ENCODE data around the gene ACP7. TPM values are rescaled to one million over a fixed set of nuclear protein-coding genes. Genes with fewer than 3 reads are reported as not detected.

The ACP7 gene
- total RNA-seq, 2 experiments from 2014 or later: not detected

DNA sequence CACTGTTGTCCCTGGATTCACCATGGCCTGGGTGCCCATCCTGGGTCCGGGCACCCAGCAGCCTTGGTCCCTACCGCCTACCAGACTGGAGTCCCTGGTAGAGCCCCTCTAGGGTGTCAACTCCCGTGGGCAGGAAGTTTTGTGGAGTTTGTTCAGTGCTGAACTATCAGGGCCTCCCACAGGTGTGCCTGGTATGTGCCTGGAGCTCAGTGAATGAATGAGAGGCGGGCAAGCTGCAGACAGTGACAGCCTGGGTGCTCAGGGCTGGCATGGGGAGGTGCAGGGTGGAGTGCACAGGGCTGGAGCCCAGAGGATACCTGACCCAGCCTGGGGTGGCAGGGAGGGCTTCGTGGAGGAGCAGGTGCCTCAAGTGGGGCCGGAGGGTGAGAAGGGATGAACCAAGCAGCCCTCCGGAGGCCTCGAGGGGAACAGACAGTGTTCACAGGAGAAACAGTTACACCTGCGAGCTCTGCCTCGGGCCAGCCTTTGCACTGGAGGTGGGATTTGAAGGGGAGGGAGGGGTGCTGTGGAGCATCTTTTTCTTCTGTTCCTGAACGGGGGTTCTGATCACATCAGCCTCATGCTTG is 71.0 kb downstream of the ACP7 start:
- H3K36me3 Mint-ChIP-seq: no peaks in the 10 kb centered on the region
- H3K4me3 Mint-ChIP-seq: no peak overlapping the region
- H3K4me1 Mint-ChIP-seq: peaks cover 9% of the 10 kb centered on the region
- no peak overlapping the region for H3K27ac Mint-ChIP-seq
- DNase-seq: no peak
- no peaks in the 10 kb centered on the region for H3K27me3 Mint-ChIP-seq
- no peaks in the 10 kb centered on the region for H3K9me3 Mint-ChIP-seq

- Mint-ChIP-seq H3K4me3 (no peak overlapping the region), H3K4me1 (peaks cover 14% of the 10 kb centered on the region), H3K27ac (no peak overlapping the region), H3K9me3 (no peaks in the 10 kb centered on the region), H3K27me3 (no peaks in the 10 kb centered on the region), H3K36me3 (no peaks in the 10 kb centered on the region)
- DNase-seq: no peak
These were observed 71.6 kb downstream of the ACP7 start for GRCh38 chr19:39155741-39156140.

- no peak overlapping the region for H3K27ac Mint-ChIP-seq
- no peaks in the 10 kb centered on the region for H3K9me3 Mint-ChIP-seq
- peaks cover 14% of the 10 kb centered on the region for H3K4me1 Mint-ChIP-seq
- DNase-seq: no peak
- H3K4me3 Mint-ChIP-seq: no peak overlapping the region
- H3K27me3 Mint-ChIP-seq: no peaks in the 10 kb centered on the region
- no peaks in the 10 kb centered on the region for H3K36me3 Mint-ChIP-seq
These were observed 72.4 kb downstream of the ACP7 start for GRCh38 chr19:39156326-39157230.

DNA sequence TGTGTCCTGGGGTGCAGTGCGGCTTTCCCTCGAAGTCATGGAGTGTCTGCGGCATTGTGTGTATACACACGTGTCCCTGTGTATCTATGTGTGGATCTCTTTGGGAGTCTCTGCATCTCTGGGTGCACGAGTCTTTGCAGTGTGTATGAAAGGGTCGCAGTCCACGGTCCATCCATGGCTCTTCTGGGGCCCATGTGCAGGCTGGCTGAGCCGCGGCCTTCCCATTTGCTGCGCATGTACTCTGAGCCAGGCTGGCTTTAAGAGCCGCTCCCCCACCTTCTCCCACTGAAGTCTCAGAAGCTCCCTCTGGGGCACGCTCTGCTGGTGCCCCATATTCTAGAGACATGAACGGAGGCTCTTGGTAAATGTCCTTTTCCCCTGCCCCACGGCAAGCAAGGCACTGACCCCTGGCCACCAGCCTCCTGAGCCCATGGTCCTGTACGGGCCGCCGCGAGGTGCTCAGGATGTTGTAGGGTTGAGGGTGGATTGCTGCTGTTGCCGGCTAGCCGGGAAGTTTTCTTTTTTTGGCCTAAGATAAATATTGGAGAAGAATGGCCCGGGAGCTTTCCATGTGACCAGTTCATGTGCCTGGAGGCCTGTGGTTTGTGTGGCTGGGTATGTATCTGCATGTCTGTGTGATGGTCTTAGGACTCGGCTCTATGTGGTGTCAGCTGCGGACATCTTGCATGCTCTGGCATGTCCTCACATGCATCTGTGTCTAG is 73.3 kb downstream of the ACP7 start:
- Mint-ChIP-seq H3K9me3 (no peaks in the 10 kb centered on the region), H3K27me3 (no peaks in the 10 kb centered on the region), H3K36me3 (no peaks in the 10 kb centered on the region), H3K27ac (no peak overlapping the region), H3K4me1 (peaks cover 15% of the 10 kb centered on the region), H3K4me3 (no peak overlapping the region)
- no peak for DNase-seq

- peaks cover 20% of the 10 kb centered on the region for H3K4me1 Mint-ChIP-seq
- no peaks in the 10 kb centered on the region for H3K27me3 Mint-ChIP-seq
- H3K36me3 Mint-ChIP-seq: no peaks in the 10 kb centered on the region
- no peak for DNase-seq
- no peak overlapping the region for H3K4me3 Mint-ChIP-seq
- H3K27ac Mint-ChIP-seq: no peak overlapping the region
- no peaks in the 10 kb centered on the region for H3K9me3 Mint-ChIP-seq
These were observed 73.8 kb downstream of the ACP7 start for GRCh38 chr19:39157997-39158389.

GRCh38 chr19:39158646-39159260 is 74.6 kb downstream of the ACP7 start:
- no peaks in the 10 kb centered on the region for H3K9me3 Mint-ChIP-seq
- no peaks in the 10 kb centered on the region for H3K36me3 Mint-ChIP-seq
- H3K27ac Mint-ChIP-seq: no peak overlapping the region
- peaks cover 24% of the 10 kb centered on the region for H3K4me1 Mint-ChIP-seq
- DNase-seq: no peak
- no peaks in the 10 kb centered on the region for H3K27me3 Mint-ChIP-seq
- no peak overlapping the region for H3K4me3 Mint-ChIP-seq

DNA sequence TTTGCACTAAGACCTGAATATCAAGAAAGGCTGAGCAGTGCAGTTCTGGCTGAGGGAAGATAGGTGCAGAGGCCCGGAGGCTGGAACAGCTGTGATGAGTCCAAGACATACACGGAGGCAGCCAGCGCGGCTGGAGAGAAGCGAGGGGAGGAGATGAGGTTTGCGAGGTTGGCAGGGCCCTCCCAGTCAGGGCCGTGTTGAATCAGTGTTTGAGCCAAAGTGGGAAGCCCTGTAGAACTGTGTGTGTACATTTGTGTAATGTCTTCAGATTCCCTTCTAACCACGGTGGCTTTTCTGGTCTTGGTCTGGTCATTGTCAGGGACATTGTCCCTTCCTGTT is 76.3 kb downstream of the ACP7 start:
- H3K27ac Mint-ChIP-seq: no peak overlapping the region
- H3K4me1 Mint-ChIP-seq: peaks cover 18% of the 10 kb centered on the region
- no peak overlapping the region for H3K4me3 Mint-ChIP-seq

More for the DNA sequence above, 76.3 kb downstream of the ACP7 start:
- Mint-ChIP-seq H3K9me3 (no peaks in the 10 kb centered on the region), H3K27me3 (no peaks in the 10 kb centered on the region), H3K36me3 (no peaks in the 10 kb centered on the region)
- no peak for DNase-seq

Other genes with a start within 250 kb of the ACP7 start
- 100 to 1,000 TPM; 723 to 728 TPM for gene HNRNPL, start 234.4 kb upstream of the ACP7 start, total RNA-seq
- 10 to 100 TPM; 74.0 to 75.0 TPM for gene RINL, start 206.1 kb upstream of the ACP7 start, total RNA-seq
- 10 to 100 TPM; 19.4 to 21.2 TPM for gene SIRT2, start 184.8 kb upstream of the ACP7 start, total RNA-seq
- 10 to 100 TPM; 85.7 to 86.2 TPM for gene NFKBIB, start 184.4 kb upstream of the ACP7 start, total RNA-seq
- gene CCER2, start 172.2 kb upstream of the ACP7 start, total RNA-seq: 1 to 10 TPM in 1 of 2 experiments, under 1 TPM in 1; 0.96 to 1.5 TPM
- 10 to 100 TPM; 39.8 to 43.2 TPM for gene SARS2, start 153.6 kb upstream of the ACP7 start, total RNA-seq
- 100 to 1,000 TPM; 114 to 124 TPM for gene MRPS12, start 153.4 kb upstream of the ACP7 start, total RNA-seq
- gene FBXO17, start 108.6 kb upstream of the ACP7 start, total RNA-seq: not detected
- 1 to 10 TPM; 1.3 to 1.7 TPM for gene FBXO27, start 51.8 kb upstream of the ACP7 start, total RNA-seq
- gene PAK4, start 41.4 kb downstream of the ACP7 start, total RNA-seq: 10 to 100 TPM; 13.2 to 16.2 TPM
- not detected for gene NCCRP1, start 112.6 kb downstream of the ACP7 start, total RNA-seq
- gene SYCN, start 119.9 kb downstream of the ACP7 start, total RNA-seq: not detected
- gene IFNL3, start 160.6 kb downstream of the ACP7 start, total RNA-seq: not detected
- gene IFNL4, start 164.5 kb downstream of the ACP7 start, total RNA-seq: under 1 TPM; 0.14 to 0.25 TPM
- gene IFNL2, start 184.0 kb downstream of the ACP7 start, total RNA-seq: not detected
- not detected for gene IFNL1, start 212.0 kb downstream of the ACP7 start, total RNA-seq
- 1 to 10 TPM; 4.6 to 5.1 TPM for gene LRFN1, start 236.5 kb downstream of the ACP7 start, total RNA-seq